GM12878 (cell line): ENCODE measurements around the gene CLSTN2. TPM values are rescaled to one million over a fixed set of nuclear protein-coding genes. Genes with fewer than 3 reads are reported as not detected.

Experiments used
- ASH2L ChIP-seq: fragments of 300-600, 200-600 bp; sonication (generic); IDR thresholded peaks from 2 replicates; pipeline ENCODE4 v1.6.1; 2017; ENCODE audit warnings: low read depth, mild to moderate bottlenecking, borderline replicate concordance
- NR2C1 ChIP-seq: fragments of 450-650 bp; IDR thresholded peaks from 2 replicates; pipeline ENCODE4 v1.6.1; 2017; ENCODE audit warnings: antibody characterized with exemption, mild to moderate bottlenecking, moderate library complexity
- PAX8 ChIP-seq: fragments of 450-650 bp; IDR thresholded peaks from 2 replicates; pipeline ENCODE4 v1.6.1; 2017; ENCODE audit warnings: mild to moderate bottlenecking, moderate library complexity
- RCOR1 ChIP-seq: conservative IDR thresholded peaks from 2 replicates; pipeline ENCODE4 v1.6.1; 2012; ENCODE audit warnings: low read depth, low read length, improper control_type of control experiment
- SIX5 ChIP-seq: IDR thresholded peaks from 2 replicates; pipeline ENCODE4 v1.6.1; 2011; ENCODE audit warnings: mild to moderate bottlenecking, low read depth, low read length, moderate library complexity; ENCODE audit not compliant: severe bottlenecking
- SREBF1 ChIP-seq: IDR thresholded peaks from 2 replicates; pipeline ENCODE4 v1.6.1; 2012; ENCODE audit warnings: mild to moderate bottlenecking, low read length
- TCF3 ChIP-seq: IDR thresholded peaks from 2 replicates; pipeline ENCODE4 v1.6.1; 2012; ENCODE audit warnings: low read depth, mild to moderate bottlenecking, low read length, borderline replicate concordance; ENCODE audit not compliant: insufficient read depth
- polyA plus RNA-seq, 11 experiments: library from polyadenylated mRNA; depleted of rRNA in 4 of 11; unstranded in 6 of 11; stranded (reverse) in 5 of 11; fragments of >200 nt; fragmentation: Nextera tagmentation in 4 of 11; fragmentation: Illumina TruSeq in 1 of 11; extraction: Ambion mirVana in 4 of 11; extraction: Trizol in 1 of 11; gene quantifications; 1 replicate in 1 of 11; 2 replicates in 10 of 11; pipeline versions ENCODE4 v1.2.1 to v1.2.3, GENCODE V29; 2011 to 2016; ENCODE audit warnings: inconsistent platforms in 2 of 11, missing spikeins in 2 of 11, low read depth in 1 of 11
- total RNA-seq, 4 experiments: library from RNA; depleted of rRNA in 3 of 4; stranded (reverse); fragments of >200 nt in 3 of 4; fragmentation: Illumina TruSeq in 1 of 4; extraction: Trizol in 1 of 4; gene quantifications; 2 replicates each; pipeline versions ENCODE4 v1.2.1 to v1.2.3, GENCODE V29; 2013 to 2021
- TF ChIP-seq, protein P1 (sequence below): fragments of 450-650 bp; IDR thresholded peaks from 2 replicates; pipeline ENCODE4 v1.6.1; 2017; ENCODE audit warnings: low read depth, mild to moderate bottlenecking, moderate library complexity
- TF ChIP-seq, protein P2 (sequence below): IDR thresholded peaks from 2 replicates; pipeline ENCODE4 v1.6.1; 2012; ENCODE audit warnings: mild to moderate bottlenecking, low read depth, low read length
- TF ChIP-seq, protein P3 (sequence below): fragments of 450-650 bp; IDR thresholded peaks from 2 replicates; pipeline ENCODE4 v1.6.1; 2017; ENCODE audit warnings: antibody characterized with exemption, mild to moderate bottlenecking, moderate library complexity
- TF ChIP-seq, protein P4 (sequence below): IDR thresholded peaks from 2 replicates; pipeline ENCODE4 v1.6.1; 2012; ENCODE audit warnings: low read depth, low read length, improper control_type of control experiment
- TF ChIP-seq, protein P5 (sequence below): IDR thresholded peaks from 2 replicates; pipeline ENCODE4 v1.6.1; 2012; ENCODE audit warnings: low read length, inconsistent platforms

Gene CLSTN2
- total and polyA plus RNA-seq, 10 of the 15 experiments (the other 5 are each of a cell fraction or from before 2014, with no cell fraction given): under 0.01 to 0.10 (median under 0.01) TPM; not detected in 5

- TF ChIP-seq, protein P1, sequence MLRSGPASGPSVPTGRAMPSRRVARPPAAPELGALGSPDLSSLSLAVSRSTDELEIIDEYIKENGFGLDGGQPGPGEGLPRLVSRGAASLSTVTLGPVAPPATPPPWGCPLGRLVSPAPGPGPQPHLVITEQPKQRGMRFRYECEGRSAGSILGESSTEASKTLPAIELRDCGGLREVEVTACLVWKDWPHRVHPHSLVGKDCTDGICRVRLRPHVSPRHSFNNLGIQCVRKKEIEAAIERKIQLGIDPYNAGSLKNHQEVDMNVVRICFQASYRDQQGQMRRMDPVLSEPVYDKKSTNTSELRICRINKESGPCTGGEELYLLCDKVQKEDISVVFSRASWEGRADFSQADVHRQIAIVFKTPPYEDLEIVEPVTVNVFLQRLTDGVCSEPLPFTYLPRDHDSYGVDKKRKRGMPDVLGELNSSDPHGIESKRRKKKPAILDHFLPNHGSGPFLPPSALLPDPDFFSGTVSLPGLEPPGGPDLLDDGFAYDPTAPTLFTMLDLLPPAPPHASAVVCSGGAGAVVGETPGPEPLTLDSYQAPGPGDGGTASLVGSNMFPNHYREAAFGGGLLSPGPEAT: no peak
- no peak for TF ChIP-seq PAX8
- TF ChIP-seq, protein P2, sequence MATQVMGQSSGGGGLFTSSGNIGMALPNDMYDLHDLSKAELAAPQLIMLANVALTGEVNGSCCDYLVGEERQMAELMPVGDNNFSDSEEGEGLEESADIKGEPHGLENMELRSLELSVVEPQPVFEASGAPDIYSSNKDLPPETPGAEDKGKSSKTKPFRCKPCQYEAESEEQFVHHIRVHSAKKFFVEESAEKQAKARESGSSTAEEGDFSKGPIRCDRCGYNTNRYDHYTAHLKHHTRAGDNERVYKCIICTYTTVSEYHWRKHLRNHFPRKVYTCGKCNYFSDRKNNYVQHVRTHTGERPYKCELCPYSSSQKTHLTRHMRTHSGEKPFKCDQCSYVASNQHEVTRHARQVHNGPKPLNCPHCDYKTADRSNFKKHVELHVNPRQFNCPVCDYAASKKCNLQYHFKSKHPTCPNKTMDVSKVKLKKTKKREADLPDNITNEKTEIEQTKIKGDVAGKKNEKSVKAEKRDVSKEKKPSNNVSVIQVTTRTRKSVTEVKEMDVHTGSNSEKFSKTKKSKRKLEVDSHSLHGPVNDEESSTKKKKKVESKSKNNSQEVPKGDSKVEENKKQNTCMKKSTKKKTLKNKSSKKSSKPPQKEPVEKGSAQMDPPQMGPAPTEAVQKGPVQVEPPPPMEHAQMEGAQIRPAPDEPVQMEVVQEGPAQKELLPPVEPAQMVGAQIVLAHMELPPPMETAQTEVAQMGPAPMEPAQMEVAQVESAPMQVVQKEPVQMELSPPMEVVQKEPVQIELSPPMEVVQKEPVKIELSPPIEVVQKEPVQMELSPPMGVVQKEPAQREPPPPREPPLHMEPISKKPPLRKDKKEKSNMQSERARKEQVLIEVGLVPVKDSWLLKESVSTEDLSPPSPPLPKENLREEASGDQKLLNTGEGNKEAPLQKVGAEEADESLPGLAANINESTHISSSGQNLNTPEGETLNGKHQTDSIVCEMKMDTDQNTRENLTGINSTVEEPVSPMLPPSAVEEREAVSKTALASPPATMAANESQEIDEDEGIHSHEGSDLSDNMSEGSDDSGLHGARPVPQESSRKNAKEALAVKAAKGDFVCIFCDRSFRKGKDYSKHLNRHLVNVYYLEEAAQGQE: no peak
- TF ChIP-seq SREBF1: no peak
- TF ChIP-seq, protein P3, sequence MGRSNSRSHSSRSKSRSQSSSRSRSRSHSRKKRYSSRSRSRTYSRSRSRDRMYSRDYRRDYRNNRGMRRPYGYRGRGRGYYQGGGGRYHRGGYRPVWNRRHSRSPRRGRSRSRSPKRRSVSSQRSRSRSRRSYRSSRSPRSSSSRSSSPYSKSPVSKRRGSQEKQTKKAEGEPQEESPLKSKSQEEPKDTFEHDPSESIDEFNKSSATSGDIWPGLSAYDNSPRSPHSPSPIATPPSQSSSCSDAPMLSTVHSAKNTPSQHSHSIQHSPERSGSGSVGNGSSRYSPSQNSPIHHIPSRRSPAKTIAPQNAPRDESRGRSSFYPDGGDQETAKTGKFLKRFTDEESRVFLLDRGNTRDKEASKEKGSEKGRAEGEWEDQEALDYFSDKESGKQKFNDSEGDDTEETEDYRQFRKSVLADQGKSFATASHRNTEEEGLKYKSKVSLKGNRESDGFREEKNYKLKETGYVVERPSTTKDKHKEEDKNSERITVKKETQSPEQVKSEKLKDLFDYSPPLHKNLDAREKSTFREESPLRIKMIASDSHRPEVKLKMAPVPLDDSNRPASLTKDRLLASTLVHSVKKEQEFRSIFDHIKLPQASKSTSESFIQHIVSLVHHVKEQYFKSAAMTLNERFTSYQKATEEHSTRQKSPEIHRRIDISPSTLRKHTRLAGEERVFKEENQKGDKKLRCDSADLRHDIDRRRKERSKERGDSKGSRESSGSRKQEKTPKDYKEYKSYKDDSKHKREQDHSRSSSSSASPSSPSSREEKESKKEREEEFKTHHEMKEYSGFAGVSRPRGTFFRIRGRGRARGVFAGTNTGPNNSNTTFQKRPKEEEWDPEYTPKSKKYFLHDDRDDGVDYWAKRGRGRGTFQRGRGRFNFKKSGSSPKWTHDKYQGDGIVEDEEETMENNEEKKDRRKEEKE: no peak
- no peak for TF ChIP-seq ASH2L
- TF ChIP-seq, protein P4, sequence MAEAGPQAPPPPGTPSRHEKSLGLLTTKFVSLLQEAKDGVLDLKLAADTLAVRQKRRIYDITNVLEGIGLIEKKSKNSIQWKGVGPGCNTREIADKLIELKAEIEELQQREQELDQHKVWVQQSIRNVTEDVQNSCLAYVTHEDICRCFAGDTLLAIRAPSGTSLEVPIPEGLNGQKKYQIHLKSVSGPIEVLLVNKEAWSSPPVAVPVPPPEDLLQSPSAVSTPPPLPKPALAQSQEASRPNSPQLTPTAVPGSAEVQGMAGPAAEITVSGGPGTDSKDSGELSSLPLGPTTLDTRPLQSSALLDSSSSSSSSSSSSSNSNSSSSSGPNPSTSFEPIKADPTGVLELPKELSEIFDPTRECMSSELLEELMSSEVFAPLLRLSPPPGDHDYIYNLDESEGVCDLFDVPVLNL: no peak
- TF ChIP-seq, protein P5, sequence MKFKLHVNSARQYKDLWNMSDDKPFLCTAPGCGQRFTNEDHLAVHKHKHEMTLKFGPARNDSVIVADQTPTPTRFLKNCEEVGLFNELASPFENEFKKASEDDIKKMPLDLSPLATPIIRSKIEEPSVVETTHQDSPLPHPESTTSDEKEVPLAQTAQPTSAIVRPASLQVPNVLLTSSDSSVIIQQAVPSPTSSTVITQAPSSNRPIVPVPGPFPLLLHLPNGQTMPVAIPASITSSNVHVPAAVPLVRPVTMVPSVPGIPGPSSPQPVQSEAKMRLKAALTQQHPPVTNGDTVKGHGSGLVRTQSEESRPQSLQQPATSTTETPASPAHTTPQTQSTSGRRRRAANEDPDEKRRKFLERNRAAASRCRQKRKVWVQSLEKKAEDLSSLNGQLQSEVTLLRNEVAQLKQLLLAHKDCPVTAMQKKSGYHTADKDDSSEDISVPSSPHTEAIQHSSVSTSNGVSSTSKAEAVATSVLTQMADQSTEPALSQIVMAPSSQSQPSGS: no peak
- TF ChIP-seq RCOR1: no peak
- no peak for TF ChIP-seq TCF3
- TF ChIP-seq NR2C1: no peak
- TF ChIP-seq SIX5: no peak
These were observed 232.8 kb downstream of the CLSTN2 start (continued) for GRCh38 chr3:140167600-140168281.
